CD4-positive, alpha-beta T cell treated with Interleukin-10 for 1 hour (primary cell): Measurements from ENCODE around the gene ADAM33.

ENCODE experiments used
- DNase-seq: peaks from one replicate; pipeline ENCODE4 v3.0.0-alpha.2; 2020

ADAM33 gene

DNA sequence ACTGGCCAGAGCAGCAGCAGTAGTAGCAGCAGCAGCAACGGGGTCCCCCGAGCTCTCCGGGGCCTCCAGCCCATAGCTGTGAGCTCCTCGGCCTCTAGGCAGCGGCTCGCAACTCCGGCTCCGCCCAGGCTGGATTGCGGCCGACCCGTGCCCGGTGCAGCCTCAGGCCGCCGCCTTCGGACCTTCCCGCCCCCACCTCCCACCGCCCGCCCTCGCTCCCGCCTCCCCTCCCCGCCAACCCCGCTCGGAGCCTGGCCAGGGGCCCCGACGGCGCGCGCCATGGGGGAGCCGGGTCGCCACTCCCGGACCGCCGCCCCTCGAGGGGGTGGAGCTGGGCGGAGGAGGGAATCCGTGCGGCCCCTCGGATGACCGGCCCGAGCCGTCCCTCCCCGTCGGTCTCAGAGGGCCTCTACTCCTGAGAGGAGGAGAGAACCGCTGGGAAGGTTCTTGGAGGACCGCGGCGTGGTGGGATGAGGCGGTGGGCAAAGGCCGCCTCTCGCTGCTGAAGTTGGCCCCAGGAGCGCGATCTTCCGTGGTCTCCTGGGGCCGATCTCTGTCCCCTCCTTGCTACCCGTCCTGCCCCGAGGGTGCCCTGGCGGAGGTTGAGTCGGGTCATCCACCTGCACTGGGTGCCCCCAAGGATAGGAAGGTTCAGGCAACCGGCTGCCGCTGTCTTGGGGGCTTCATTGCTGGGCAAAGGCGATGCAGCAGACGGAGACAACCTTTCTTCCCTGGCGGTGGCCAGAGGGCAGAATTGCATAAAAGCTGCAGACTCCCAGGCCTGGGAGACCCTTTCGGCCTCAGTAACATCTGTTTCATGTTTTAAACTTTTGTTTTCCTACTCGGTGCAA, at the start of gene ADAM33:
TSS of gene ADAM33 (minus strand) at position 80 of the 851 bp plus-strand sequence. CDS start at position 74, 6 bp downstream.
- no peak for DNase-seq

DNA sequence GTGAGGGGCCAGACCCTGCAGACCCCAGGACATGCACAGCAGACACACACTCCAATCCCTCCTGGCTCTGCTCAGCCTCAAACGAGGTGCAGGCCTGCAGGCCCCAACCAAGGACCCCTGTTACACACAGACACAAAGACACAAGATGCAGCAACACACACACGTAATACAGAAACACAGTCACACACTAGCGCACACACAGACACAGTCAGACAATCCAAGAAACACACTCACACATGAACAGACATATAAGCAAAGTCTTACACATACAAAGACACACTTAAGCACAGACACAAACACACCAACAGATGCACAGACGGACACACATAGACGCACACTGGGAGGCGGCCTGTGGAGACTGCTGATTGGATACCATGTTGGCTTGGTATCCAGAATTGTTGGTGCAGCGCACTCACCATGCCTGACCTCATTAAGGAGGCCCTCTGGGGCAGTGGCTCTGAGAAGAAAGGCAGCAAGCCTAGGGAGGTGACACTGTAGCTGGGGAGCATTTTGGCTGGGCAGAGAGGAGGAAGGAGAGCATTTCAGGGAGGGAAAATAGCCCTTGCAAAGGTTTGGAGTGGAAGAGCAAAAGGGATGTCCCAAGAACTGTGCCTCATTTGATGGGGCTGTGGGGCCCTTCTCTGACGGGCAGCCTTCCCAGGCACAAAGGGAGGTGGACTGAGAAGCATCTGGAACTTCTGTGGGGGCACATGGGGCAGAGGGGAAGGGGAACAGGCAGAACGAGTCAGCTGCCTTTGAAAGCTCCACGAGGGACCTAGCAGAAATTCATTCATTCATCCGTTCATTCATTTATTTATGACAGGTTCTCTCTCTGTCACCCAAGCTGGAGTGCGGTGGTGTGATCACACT, 49.2 kb upstream of the ADAM33 start:
- no peak for DNase-seq

- no peak for DNase-seq
Observed at GRCh38 chr20:3729811-3730540, 48.2 kb upstream of the ADAM33 start.

- no peak for DNase-seq
Observed at GRCh38 chr20:3729378-3729777, 47.6 kb upstream of the ADAM33 start.

DNA sequence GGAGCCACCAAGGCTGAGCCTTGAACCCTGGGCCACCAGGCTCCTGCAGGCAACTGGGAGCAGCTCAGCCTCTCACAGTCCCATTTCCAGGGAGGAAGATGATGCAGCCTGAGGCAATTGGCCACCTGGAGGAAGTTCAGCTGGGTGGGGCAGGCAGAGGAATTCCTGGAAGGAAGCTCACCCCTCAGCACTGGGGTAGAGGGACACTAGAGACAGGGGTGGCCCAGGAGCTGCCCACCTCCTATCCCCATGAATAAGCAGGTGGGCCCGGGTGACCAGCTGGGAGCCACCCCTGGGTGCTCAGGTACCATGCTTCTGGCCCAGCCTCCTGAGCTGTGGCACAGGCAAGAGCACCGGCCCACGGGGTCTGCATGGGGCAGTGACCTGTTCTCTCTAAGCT, 47.1 kb upstream of the ADAM33 start:
- DNase-seq: no peak

DNA sequence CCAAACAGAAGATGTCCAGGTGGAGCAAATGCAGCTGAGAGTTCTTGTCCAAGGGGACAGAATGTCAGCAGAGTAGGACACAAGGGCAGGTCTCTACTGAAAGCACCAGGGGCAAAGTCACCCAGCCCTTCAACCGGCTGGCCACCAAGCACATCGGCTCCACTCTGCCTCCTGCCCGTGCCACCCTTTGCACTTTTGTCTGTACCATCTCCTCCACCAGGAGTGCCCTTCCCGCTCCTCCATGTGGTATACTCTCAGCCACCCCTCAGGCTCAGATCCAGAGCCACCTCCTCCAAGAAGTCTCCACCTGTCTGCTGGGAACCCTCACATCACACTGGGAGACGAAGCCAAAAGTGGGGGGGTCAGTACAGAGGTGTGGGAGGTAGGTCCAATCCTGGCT, 46.5 kb upstream of the ADAM33 start:
- no peak for DNase-seq

DNA sequence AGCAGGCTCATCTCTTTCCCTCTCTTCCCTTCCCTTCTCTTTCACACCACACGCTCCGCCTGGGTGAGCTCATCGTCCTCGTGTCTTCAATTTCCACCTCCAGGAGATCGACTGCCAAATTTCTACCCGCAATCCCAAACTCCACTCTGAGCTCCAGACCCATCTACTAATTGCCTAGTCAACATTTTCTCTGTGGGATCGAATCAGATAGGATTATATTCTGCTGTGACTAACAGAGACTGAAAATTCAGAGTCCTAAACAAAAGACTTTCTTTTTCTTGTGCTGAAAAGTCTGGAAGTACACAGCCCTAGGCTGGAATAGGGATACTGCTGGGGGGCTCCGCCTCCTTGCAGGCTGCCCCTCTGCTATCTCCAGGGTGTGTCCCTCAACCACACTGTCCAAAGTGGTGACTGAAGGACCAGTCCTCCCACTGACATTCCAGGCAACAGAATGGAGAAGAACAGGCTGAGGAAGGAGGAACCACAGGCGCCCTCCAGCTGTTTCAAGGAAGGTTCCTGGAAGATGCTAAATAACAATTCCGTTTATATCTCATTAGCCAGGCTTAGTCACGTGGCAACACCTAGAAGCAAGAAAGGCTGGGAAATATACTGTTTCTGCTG, 45.7 kb upstream of the ADAM33 start:
- DNase-seq: no peak

- no peak for DNase-seq
Observed at GRCh38 chr20:3724356-3724755, 42.5 kb upstream of the ADAM33 start.

DNA sequence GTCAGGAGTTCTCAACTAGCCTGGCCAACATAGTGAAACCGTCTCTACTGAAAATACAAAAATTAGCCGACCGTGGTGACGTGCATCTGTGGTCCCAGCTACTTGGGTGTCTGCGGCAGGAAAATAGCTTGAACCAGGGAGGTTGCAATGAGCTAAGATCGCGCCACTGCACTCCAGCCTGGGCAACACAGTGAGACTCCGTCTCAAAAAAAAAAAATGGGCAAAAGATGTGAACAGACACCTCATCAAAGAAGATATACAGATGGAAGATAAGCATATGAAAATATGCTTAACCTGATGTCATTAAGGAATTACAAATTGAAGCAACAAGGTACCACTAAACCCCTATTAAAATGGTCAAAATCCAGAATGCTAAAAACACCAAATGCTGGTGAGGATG, 41.5 kb upstream of the ADAM33 start:
- DNase-seq: no peak

DNA sequence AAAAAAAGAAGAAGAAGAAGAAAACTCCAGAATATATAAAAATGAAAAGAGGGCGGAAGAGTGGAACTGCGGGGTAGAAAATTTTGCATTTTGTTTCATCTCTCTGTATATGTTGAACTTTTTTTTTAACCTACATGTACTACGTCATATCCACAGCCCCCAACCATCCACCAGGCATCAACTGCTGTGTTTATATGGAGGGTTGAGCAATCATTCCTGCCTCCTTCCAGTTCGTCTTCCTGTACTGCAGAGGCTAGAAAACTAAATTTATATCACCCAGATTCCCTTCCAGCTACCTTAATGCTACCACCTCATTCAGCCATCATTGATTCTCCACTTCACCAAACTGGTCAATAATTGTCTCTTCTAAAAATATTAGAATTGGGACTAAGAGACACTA, 40.1 kb upstream of the ADAM33 start:
- no peak for DNase-seq

DNA sequence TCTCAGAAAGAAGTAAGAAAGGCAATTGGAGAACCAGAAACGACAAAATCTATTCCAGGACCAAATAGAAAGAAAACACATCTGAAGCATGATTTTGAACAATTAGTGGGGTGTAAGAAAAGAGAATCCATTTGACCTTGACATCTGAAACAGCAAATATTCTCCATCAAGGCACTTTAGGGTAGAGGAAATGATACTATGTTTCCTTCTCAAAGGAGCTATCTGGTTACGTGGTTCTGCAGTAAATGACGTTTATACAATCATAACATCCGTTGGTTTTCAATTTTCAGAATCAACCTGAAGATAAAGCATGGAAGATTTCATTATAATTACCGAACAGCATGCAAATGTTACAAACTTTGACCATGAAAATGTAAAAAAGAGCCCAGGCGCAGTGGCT, 38.8 kb upstream of the ADAM33 start:
- no peak for DNase-seq

- DNase-seq: no peak
Observed at GRCh38 chr20:3720068-3720467, 38.3 kb upstream of the ADAM33 start.

DNA sequence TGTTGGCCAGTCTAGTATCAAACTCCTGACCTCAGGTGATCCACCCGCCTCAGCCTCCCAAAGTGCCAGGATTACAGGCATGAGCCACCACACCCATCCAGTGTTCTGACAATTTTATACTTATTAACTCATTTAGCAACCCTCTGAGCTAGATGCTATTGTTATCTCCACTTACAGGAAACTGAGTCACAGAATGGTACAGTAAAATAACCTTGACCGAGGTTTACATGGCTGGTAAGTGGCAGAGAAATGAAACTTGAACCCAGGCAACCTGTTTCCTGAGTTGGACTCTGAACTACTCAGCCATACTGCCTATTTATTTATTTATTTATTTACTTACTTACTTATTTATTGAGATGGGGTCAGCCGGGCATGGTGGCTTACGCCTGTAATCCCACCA, 37.2 kb upstream of the ADAM33 start:
- no peak for DNase-seq

GRCh38 chr20:3716195-3716834, 34.5 kb upstream of the ADAM33 start:
- DNase-seq: peak; percentile 23

DNA sequence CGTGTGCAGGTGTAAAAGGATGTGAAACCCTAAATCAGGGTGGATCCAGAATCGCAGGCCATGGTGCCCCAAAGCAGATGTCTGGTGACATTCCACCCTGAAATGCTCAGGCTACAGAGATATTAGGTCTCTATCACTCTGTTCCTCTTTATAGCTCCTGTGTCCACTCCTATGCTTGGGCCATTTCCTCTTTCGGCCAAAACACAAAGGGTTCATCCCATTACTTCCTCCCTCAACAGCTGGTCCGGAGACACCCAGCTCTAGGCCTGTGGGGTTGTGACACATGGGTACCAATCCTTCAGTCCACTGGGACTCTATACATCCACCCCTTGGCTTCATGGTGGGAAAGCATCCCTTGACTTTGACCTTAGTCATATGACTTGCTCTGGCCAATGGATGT, 32.3 kb upstream of the ADAM33 start:
- no peak for DNase-seq

GRCh38 chr20:3712279-3712873, 30.6 kb upstream of the ADAM33 start, which contains the start of gene SIGLEC1:
Gene SIGLEC1 (minus strand): TSS chr20:3712600. CDS start chr20:3707128, 5,472 bp downstream.
- DNase-seq: peak; percentile 13

- no peak for DNase-seq
Observed at GRCh38 chr20:3711484-3711941, 29.7 kb upstream of the ADAM33 start.

DNA sequence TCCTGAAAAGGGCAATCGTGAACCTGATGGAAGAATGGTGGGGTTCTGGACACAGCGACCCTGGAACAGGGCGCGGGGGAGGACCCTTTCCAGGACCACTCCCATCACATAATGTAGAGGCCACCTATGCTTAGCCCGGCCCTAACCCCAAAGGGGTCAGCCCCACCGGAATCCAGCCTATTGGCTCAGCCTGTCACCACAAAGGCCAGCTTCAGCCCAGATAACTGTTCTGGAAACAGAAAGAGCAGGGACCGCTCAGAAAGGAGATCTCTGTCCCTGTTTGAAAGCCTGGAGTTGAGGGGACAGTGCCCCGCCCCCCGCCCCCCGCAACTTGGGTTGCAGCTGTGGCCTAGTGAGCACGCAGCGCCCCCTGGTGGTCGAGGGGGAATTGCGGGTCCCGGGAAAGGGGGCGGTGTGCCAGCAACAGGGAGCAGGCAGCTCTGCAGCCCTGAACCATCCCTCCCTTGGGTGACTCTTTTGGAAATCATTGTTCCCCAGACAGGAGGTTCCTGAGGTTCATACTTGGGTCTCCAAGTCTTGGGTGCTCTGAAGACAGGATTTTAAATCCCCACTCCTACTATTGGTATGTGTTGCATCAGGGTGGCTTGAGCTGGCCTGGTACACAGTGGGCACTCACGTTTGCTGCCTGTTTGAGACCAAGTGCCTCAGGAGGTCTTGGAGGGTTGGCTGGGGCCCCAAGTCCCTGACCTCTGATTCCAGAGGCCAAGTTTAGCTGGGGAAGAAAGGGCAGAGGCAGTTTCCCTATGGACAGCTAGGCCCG, 29.1 kb upstream of the ADAM33 start:
- peak; percentile 70 for DNase-seq

- no peak for DNase-seq
Observed at GRCh38 chr20:3710011-3710466, 28.2 kb upstream of the ADAM33 start.

DNA sequence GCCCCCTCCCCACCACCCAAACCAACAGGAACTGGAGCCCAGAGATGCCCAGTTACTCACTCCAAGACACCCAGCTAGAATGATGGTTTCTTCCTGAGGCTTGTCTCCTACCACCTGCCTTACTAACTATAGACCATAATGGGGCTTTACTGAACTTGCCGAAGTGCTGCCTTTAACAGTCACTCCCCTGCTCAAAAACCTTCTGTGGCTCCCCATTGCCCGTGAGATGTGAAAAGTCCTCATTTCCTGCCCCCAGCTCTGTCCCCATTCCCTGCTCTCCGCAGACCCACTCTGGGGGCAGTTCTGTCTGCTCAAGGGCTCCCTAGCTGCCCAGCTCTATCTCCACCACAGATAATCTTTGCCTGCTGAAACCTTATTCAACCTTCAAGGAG, 25.7 kb upstream of the ADAM33 start:
- DNase-seq: no peak
